ENCODE data around the gene DCXR. TPM values are rescaled to one million over a fixed set of nuclear protein-coding genes. Genes with fewer than 3 reads are reported as not detected.

Gene DCXR
- total RNA-seq (2021), result 140 and 191 TPM in 2 replicates
- Bru-seq, nascent RNA, result percentile 56 among the genes with signal in this experiment
- percentile 68 among the genes with signal in this experiment for BruChase-seq, experiment 1, labeled RNA remaining after a 2-hour chase
- BruChase-seq, experiment 2, labeled RNA remaining after a 6-hour chase, result percentile 74 among the genes with signal in this experiment
- long read RNA-seq, transcript DCXR-201 (8 exons, 887 nt), result major isoform, 69 of 532 reads
- long read RNA-seq, transcript DCXR-213 (7 exons, 915 nt), result minor isoform, 14 of 532 reads
- long read RNA-seq, partial matches to known transcripts, result 400 of 532 reads
- long read RNA-seq, other reads (novel, unspliced or antisense), result 40 of 532 reads

DNA sequence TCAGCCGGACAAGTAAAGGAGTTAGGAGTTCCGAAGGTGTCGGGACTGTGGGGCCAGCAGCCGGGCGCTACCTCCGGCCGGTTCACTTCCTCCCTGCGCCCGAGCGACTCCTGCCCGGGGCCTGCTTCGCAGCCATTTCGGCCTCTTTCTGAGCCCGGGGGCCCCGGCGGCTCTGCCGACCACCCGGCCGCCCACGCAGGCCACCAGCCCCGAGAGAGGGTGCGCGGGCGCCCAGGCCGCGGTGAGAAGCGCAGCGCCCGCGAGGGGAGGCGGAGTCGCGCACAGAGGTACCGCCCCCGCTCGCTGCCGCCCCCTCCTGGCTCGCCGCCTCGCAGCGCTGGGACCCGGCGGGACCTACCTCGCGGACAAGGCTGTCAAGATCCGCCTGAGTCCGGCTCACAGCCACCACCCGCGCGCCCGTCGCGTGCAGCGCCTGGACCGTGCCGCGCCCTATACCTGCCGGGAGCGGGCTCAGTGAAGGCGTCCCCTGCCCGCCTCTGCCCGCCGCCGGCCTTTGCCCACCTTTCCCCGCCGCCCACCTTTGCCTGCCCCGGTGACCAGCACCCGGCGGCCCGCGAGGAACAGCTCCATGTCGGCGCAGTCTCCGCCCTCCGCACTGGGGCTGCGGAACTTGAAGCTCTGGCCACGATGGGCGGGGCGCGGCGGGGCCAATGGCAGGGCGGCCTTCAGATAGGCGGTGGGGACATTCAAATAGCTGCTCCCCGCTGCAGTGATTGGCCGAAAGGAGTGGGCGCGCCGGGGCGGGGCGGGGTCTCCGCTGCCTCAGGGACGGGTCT, at the start of gene DCXR:
TSS of gene DCXR (minus strand) at position 606 of the 797 bp plus-strand sequence. CDS start at position 591, 15 bp downstream.
- H3K27ac ChIP-seq (ENCODE audit: low read depth, low read length, poor library complexity, severe bottlenecking), result peak within 1 kb of the TSS; percentile 92
- TF ChIP-seq CTCF (conservative IDR thresholded peaks at IDR 0.05; ENCODE audit: low read depth, low read length) (peak; percentile 72), EZH2 (IDR thresholded peaks at IDR 0.05; ENCODE audit: borderline replicate concordance, low read depth, low read length, poor library complexity, severe bottlenecking) (no peak)
- H3K9me3 ChIP-seq (ENCODE audit: low read depth, low read length, poor library complexity, severe bottlenecking), result no peaks in the 10 kb centered on the region
- H3K27me3 ChIP-seq (replicated peaks; ENCODE audit: insufficient read depth, low read depth, low read length, poor library complexity), result no peaks in the 10 kb centered on the region
- POLR2A ChIA-PET (ENCODE audit: low non-redundant PET), result interaction anchor here (0.7 to 0.8 kb wide), 2 partner anchors 14 to 61 kb away, joined by 3 read pairs; partner anchors contain the start of genes CENPX and LRRC45
- intact Hi-C loops (cut with micrococcal nuclease; ENCODE audit: unreplicated experiment), result loop anchor here (5.0 kb wide), 1 partner anchor 60 kb away; the partner anchor contains the start of gene FASN
- peaks cover 11% of the 10 kb centered on the region for H3K4me1 ChIP-seq (ENCODE audit: insufficient read depth, low read length, poor library complexity, severe bottlenecking)
- DNase-seq (ENCODE audit: low spot score), result peak; percentile 99
- peak within 1 kb of the TSS; percentile 95 for H3K4me3 ChIP-seq (ENCODE audit: low read depth, low read length, poor library complexity, severe bottlenecking)
- CTCF ChIA-PET, result interaction anchor here (0.6 to 1.1 kb wide), 7 partner anchors 13 to 457 kb away, joined by 3 to 9 read pairs (median 5); partner anchors contain the start of genes CENPX, LRRC45 and PDE6G
- BruUV-seq (replicated peaks), result no TSS peak
- H3K36me3 ChIP-seq (ENCODE audit: insufficient read depth, low read length, poor library complexity, severe bottlenecking), result no peaks in the 10 kb centered on the region

- H3K27ac ChIP-seq (ENCODE audit: low read depth, low read length, poor library complexity, severe bottlenecking), result no peak overlapping the region
- no peaks in the 10 kb centered on the region for H3K4me1 ChIP-seq (ENCODE audit: insufficient read depth, low read length, poor library complexity, severe bottlenecking)
- no peak for TF ChIP-seq EZH2 (IDR thresholded peaks at IDR 0.05; ENCODE audit: borderline replicate concordance, low read depth, low read length, poor library complexity, severe bottlenecking)
- TF ChIP-seq CTCF (conservative IDR thresholded peaks at IDR 0.05; ENCODE audit: low read depth, low read length), result no peak
- no peaks in the 10 kb centered on the region for H3K9me3 ChIP-seq (ENCODE audit: low read depth, low read length, poor library complexity, severe bottlenecking)
- H3K27me3 ChIP-seq (replicated peaks; ENCODE audit: insufficient read depth, low read depth, low read length, poor library complexity), result no peaks in the 10 kb centered on the region
- no peak for DNase-seq (ENCODE audit: low spot score)
- CTCF ChIA-PET, result no interaction called here
- intact Hi-C loops (cut with micrococcal nuclease; ENCODE audit: unreplicated experiment), result no loop called here
- H3K36me3 ChIP-seq (ENCODE audit: insufficient read depth, low read length, poor library complexity, severe bottlenecking), result peaks cover 99% of the 10 kb centered on the region
- POLR2A ChIA-PET (ENCODE audit: low non-redundant PET), result no interaction called here
- no TSS peak for BruUV-seq (replicated peaks)
- H3K4me3 ChIP-seq (ENCODE audit: low read depth, low read length, poor library complexity, severe bottlenecking), result no peak overlapping the region
These were observed 48.7 kb upstream of the DCXR start for GRCh38 chr17:82085931-82086764.

Data from A673 (cell line).